ENCODE measurements around the gene ZDHHC22. TPM values are rescaled to one million over a fixed set of nuclear protein-coding genes. Genes with fewer than 3 reads are reported as not detected.

ZDHHC22 gene
- total RNA-seq = not detected

- no peak for TF ChIP-seq CTCF (IDR thresholded peaks at IDR 0.05; ENCODE audit: low read depth)
Observed at GRCh38 chr14:77141214-77142004, at the start of gene ZDHHC22. TSS of gene ZDHHC22 (minus strand) at chr14:77141791. CDS start at chr14:77139738, 2,053 bp downstream.

- TF ChIP-seq CTCF (IDR thresholded peaks at IDR 0.05; ENCODE audit: low read depth) = no peak
Observed at GRCh38 chr14:77190977-77191376, 49.4 kb upstream of the ZDHHC22 start.

DNA sequence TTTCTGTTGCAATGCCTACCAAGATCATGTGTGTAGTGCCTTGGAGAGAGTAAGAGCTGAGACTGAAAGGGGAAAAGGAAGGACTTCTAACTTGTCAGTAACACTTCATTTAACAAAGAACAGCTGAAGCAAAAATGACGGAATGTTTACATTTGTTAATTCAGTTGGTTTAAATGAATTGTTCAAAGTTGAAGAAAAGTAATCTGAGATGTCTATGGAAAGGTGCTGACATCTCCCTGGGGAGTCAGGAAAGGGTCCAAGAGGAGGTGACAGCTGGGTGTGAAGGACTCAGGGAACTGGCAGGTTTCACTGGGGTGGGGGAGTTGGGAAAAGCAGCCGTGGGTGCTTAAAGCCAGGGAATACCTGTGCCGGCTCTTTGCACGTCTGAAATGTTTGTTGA lies 47.9 kb upstream of the ZDHHC22 start:
- TF ChIP-seq CTCF (IDR thresholded peaks at IDR 0.05; ENCODE audit: low read depth) = no peak

DNA sequence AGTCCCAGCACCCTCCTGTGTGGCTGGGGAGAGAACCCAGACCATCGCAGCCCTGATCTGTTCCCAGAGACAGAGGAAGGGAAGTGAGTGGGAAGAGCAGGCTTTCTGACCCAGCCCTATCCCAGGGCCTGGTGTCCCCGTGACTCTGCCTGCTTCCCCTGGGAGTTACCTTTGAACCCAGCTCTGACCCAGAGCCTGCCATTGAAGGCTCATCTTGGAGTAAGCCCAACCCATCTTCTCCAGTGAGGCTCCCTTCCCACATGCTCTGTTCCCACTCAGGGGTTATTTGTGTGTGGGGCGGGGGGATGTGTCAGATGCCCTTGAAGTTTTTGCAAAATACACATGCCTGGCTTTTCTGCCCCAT lies 46.0 kb upstream of the ZDHHC22 start:
- no peak for TF ChIP-seq CTCF (IDR thresholded peaks at IDR 0.05; ENCODE audit: low read depth)

DNA sequence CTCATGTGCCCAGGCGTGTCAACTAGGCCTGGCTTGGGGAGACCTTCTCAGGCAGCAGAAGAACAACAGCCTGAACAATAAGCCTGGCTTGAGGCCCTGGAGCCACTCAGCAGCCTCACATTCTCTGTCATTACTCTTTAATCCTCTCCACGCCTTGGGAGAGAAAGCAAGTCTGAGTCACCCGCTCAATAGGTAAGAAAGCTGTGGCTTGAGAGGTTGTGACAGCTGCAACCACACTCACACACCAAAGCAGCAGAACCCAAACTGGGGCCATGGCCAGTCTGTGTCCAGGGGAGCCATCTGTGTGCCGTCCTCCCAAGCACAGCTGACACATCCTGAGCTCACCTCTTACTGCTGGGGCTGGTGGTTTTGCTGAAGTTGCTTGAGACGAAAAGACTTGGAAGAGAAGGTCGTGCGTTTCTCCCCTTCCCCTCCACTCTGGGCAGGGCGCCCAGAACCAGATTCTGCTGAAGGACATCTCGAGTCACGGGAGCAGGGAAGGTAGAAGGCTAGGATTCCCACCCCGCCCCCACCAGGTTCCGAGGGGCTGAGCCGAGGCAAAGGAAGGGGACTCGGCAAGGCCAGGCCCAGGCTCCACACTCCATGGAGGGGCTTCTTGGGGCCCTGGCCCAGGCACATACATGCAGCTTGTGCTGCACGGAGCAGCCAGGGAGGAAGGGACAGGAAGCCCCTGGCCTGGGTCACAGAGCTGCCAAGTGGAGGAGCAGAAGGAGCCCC lies 45.5 kb upstream of the ZDHHC22 start:
- no peak for TF ChIP-seq CTCF (IDR thresholded peaks at IDR 0.05; ENCODE audit: low read depth)

DNA sequence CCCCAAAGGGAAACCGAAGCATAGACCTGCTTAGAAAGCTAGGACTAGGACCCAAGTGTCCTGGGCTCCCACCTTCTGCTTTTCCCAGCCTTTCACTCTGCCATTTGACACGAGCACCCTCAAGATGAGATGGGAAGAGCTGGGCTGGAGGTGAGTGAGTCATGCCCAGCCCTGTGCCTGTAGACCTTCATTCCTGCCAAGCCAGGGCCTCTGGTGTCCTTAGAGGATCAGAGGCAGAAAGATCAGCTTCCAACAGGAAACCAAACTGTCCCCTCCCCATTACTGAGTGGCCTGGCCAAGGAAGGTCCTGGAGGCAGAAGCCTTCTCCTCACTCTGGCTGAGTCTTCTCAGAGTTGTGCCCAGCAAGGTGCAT lies 43.5 kb upstream of the ZDHHC22 start:
- no peak for TF ChIP-seq CTCF (IDR thresholded peaks at IDR 0.05; ENCODE audit: low read depth)

- TF ChIP-seq CTCF (IDR thresholded peaks at IDR 0.05; ENCODE audit: low read depth) = no peak
Observed at GRCh38 chr14:77184396-77185092, 43.0 kb upstream of the ZDHHC22 start.

Data from subcutaneous adipose tissue (tissue), 4 donors.